Lung (tissue), 12 donors: ENCODE data around the gene TMOD2. TPM values are rescaled to one million over a fixed set of nuclear protein-coding genes. Genes with fewer than 3 reads are reported as not detected.
"Not testable (repeated sequence)": the region's sequence is repeated elsewhere in the genome, so short reads cannot be mapped to it uniquely, and the experiment has no call there.

Source experiments
- ATAC-seq: fragments of 200-7000 bp; cut with Tn5 transposase; one replicate; pipeline ENCODE4 v1.9.1; 2020; ENCODE audit warnings: moderate number of reproducible peaks; ENCODE audit not compliant: insufficient read depth, low FRiP score
- DNase-seq, 3 donors: peaks; one replicate each; pipeline ENCODE4 v3.0.0-alpha.2; 2013 to 2017
- H3K27ac ChIP-seq, 2 donors: one replicate each; pipeline ENCODE4 v1.5.1; 2013; ENCODE audit warnings: mild to moderate bottlenecking in 2 of 2, moderate library complexity in 2 of 2, control low read depth in 1 of 2, inconsistent platforms in 1 of 2, low read depth in 1 of 2, low read length in 1 of 2
- H3K27me3 ChIP-seq, 3 donors: one replicate each; pipeline ENCODE4 v1.5.1; 2013; ENCODE audit warnings: low read length in 2 of 3; ENCODE audit not compliant: control insufficient read depth in 3 of 3, insufficient read depth in 3 of 3
- H3K36me3 ChIP-seq, 4 donors: one replicate each; pipeline ENCODE4 v1.5.1; 2013; ENCODE audit warnings: low read length in 4 of 4, mild to moderate bottlenecking in 1 of 4, moderate library complexity in 1 of 4; ENCODE audit not compliant: control insufficient read depth in 4 of 4, insufficient read depth in 4 of 4
- H3K4me1 ChIP-seq, 5 donors: one replicate each; pipeline ENCODE4 v1.5.1; 2013; ENCODE audit warnings: low read length in 5 of 5, mild to moderate bottlenecking in 2 of 5, moderate library complexity in 1 of 5; ENCODE audit not compliant: control insufficient read depth in 5 of 5, insufficient read depth in 5 of 5
- H3K4me3 ChIP-seq: one replicate; pipeline ENCODE4 v1.5.1; 2013; ENCODE audit warnings: mild to moderate bottlenecking, control low read depth, moderate library complexity
- H3K9ac ChIP-seq, 2 donors: one replicate each; pipeline ENCODE4 v1.5.1; 2013; ENCODE audit warnings: low read length in 2 of 2, control low read depth in 1 of 2; ENCODE audit not compliant: insufficient read depth in 1 of 2
- H3K9me3 ChIP-seq, 4 donors: one replicate each; pipeline ENCODE4 v1.5.1; 2013; ENCODE audit warnings: low read length in 3 of 4, mild to moderate bottlenecking in 1 of 4, moderate library complexity in 1 of 4; ENCODE audit not compliant: control insufficient read depth in 4 of 4, insufficient read depth in 3 of 4
- CTCF ChIP-seq: IDR thresholded peaks from 2 replicates; pipeline ENCODE4 v1.5.1; 2012; ENCODE audit warnings: mild to moderate bottlenecking; ENCODE audit errors: control extremely low read depth, extremely low read depth
- WGBS, 2 donors: extraction: QIAGEN DNeasy Blood & Tissue Kit; methylation state at CpG; one replicate each; pipeline ENCODE4 v1.1.7; 2013; 5-methylcytosine and 5-hydroxymethylcytosine counted together
- polyA plus RNA-seq, 2 donors: library from polyadenylated mRNA; stranded (reverse); fragments of 200-250 nt; gene quantifications; one replicate each; pipeline ENCODE4 v1.2.1, GENCODE V29; 2013
- total RNA-seq, 2 donors: library from RNA; depleted of rRNA in 1 of 2; stranded (reverse); fragments of >200 nt in 1 of 2; gene quantifications; one replicate each; pipeline ENCODE4 v1.2.1, GENCODE V29; 2014 to 2021
- donor health status: control.
- donor health status: control.
- donor health status: Bipolar disorder and iron deficiency.
- donor health status: healthy.
- donor health status: DM: yes; HTN: yes; CAD: no.

TMOD2 gene
- total and polyA plus RNA-seq, 4 donors = 1.5 to 10.4 (median 5.8) TPM

GRCh38 chr15:51792474-51792873 is 41.1 kb downstream of the TMOD2 start:
- peaks cover 0 to 13% (median 0%) of the 10 kb centered on the region in 5 donors for H3K4me1 ChIP-seq

GRCh38 chr15:51793521-51794305 is 42.3 kb downstream of the TMOD2 start:
- peak; percentile 83 to 94 (median 92) for DNase-seq
- no peak for TF ChIP-seq CTCF
- Histone ChIP-seq H3K36me3 (peaks cover 0 to 2% (median 0%) of the 10 kb centered on the region in 4 donors), H3K27ac (no peak overlapping the region), H3K27me3 (no peaks in the 10 kb centered on the region), H3K4me1 (peaks cover 0 to 13% (median 1%) of the 10 kb centered on the region in 5 donors), H3K9ac (peak overlapping the region in 1 of 2 donors; percentile 28), H3K9me3 (no peaks in the 10 kb centered on the region), H3K4me3 (no peak overlapping the region)
- no peak for ATAC-seq
- 58 to 76% methylated on average over 4 of the region's 4 CpGs for WGBS, 2 donors

More at GRCh38 chr15:51792474-51792873, 41.1 kb downstream of the TMOD2 start:
- DNase-seq, H3K27ac ChIP-seq, H3K4me3 ChIP-seq, H3K27me3 ChIP-seq, H3K9ac ChIP-seq, H3K9me3 ChIP-seq, H3K36me3 ChIP-seq, ATAC-seq: not testable (repeated sequence)
- 96 to 99% methylated on average over 4 of the region's 4 CpGs for WGBS, 2 donors

GRCh38 chr15:51796847-51797401 is 45.5 kb downstream of the TMOD2 start:
- Histone ChIP-seq H3K27me3 (no peaks in the 10 kb centered on the region), H3K27ac (no peak overlapping the region)

More at GRCh38 chr15:51796847-51797401, 45.5 kb downstream of the TMOD2 start:
- TF ChIP-seq CTCF = no peak
- Histone ChIP-seq H3K36me3 (peaks cover 0 to 6% (median 0%) of the 10 kb centered on the region in 4 donors), H3K9ac (no peak overlapping the region), H3K4me3 (no peak overlapping the region), H3K9me3 (no peaks in the 10 kb centered on the region), H3K4me1 (peaks cover 0 to 13% (median 4%) of the 10 kb centered on the region in 5 donors)
- no peak for DNase-seq
- 88 to 93% methylated on average over 10 of the region's 10 CpGs for WGBS, 2 donors
- no peak for ATAC-seq
